Astrocyte (in vitro differentiated cells and primary cell): ENCODE data around the gene KIF1A.

Source experiments
- CTCF ChIP-seq: IDR thresholded peaks from 2 replicates; pipeline ENCODE4 v1.5.1; 2011; ENCODE audit warnings: low read depth, mild to moderate bottlenecking, inconsistent platforms, low read length, moderate library complexity; ENCODE audit not compliant: insufficient read depth
- EZH2 ChIP-seq: IDR thresholded peaks from 2 replicates; pipeline ENCODE4 v1.6.1; 2012; ENCODE audit warnings: mild to moderate bottlenecking, low read length, inconsistent platforms; ENCODE audit not compliant: insufficient read depth

GRCh38 chr2:240833724-240834285 lies 13.8 kb upstream of the KIF1A start:
- TF ChIP-seq CTCF, result no peak
- TF ChIP-seq EZH2, result no peak
